HEK293 (cell line): ENCODE results near the gene NMRK2.

ENCODE experiments used
- KLF7 ChIP-seq: fragments of 450-650 bp; formaldehyde crosslinking; IDR thresholded peaks from 2 replicates; pipeline ENCODE4 v1.5.1; 2016; ENCODE audit warnings: missing biosample characterization, missing genetic modification characterization, borderline replicate concordance
- KLF8 ChIP-seq: fragments of 450-650 bp; formaldehyde crosslinking; IDR thresholded peaks from 2 replicates; pipeline ENCODE4 v1.5.1; 2016; ENCODE audit warnings: missing biosample characterization, missing genetic modification characterization
- KLF9 ChIP-seq: fragments of 450-650 bp; formaldehyde crosslinking; IDR thresholded peaks from 2 replicates; pipeline ENCODE4 v1.5.1; 2016; ENCODE audit warnings: missing biosample characterization, missing genetic modification characterization, low read depth
- OSR2 ChIP-seq: fragments of 450-650 bp; formaldehyde crosslinking; IDR thresholded peaks from 2 replicates; pipeline ENCODE4 v1.5.1; 2016; ENCODE audit warnings: missing biosample characterization, missing genetic modification characterization
- SP3 ChIP-seq: fragments of 450-650 bp; formaldehyde crosslinking; IDR thresholded peaks from 2 replicates; pipeline ENCODE4 v1.5.1; 2016; ENCODE audit warnings: missing biosample characterization, missing genetic modification characterization
- YY1 ChIP-seq: fragments of 450-650 bp; formaldehyde crosslinking; IDR thresholded peaks from 2 replicates; pipeline ENCODE4 v1.5.1; 2018; ENCODE audit warnings: missing biosample characterization, missing genetic modification characterization
- YY2 ChIP-seq: fragments of 450-650 bp; formaldehyde crosslinking; IDR thresholded peaks from 2 replicates; pipeline ENCODE4 v1.5.1; 2016; ENCODE audit warnings: missing biosample characterization, missing genetic modification characterization
- ZBTB21 ChIP-seq: fragments of 450-650 bp; formaldehyde crosslinking; IDR thresholded peaks from 2 replicates; pipeline ENCODE4 v1.5.1; 2017; ENCODE audit warnings: missing biosample characterization, missing genetic modification characterization
- ZFP37 ChIP-seq: fragments of 450-650 bp; formaldehyde crosslinking; IDR thresholded peaks from 2 replicates; pipeline ENCODE4 v1.5.1; 2016; ENCODE audit warnings: missing biosample characterization, missing genetic modification characterization
- ZNF174 ChIP-seq: fragments of 450-650 bp; formaldehyde crosslinking; IDR thresholded peaks from 2 replicates; pipeline ENCODE4 v1.5.0; 2017; ENCODE audit warnings: missing biosample characterization, mild to moderate bottlenecking, missing genetic modification characterization
- ZNF175 ChIP-seq: fragments of 450-650 bp; formaldehyde crosslinking; IDR thresholded peaks from 2 replicates; pipeline ENCODE4 v1.5.1; 2016; ENCODE audit warnings: missing biosample characterization, missing genetic modification characterization
- ZNF211 ChIP-seq: fragments of 450-650 bp; formaldehyde crosslinking; IDR thresholded peaks from 2 replicates; pipeline ENCODE4 v1.5.1; 2016; ENCODE audit warnings: low read depth, missing biosample characterization, missing genetic modification characterization
- ZNF23 ChIP-seq: fragments of 450-650 bp; formaldehyde crosslinking; IDR thresholded peaks from 2 replicates; pipeline ENCODE4 v1.5.1; 2016; ENCODE audit warnings: missing biosample characterization, missing genetic modification characterization, borderline replicate concordance
- ZNF266 ChIP-seq: fragments of 450-650 bp; formaldehyde crosslinking; IDR thresholded peaks from 2 replicates; pipeline ENCODE4 v1.5.1; 2016; ENCODE audit warnings: missing biosample characterization, missing genetic modification characterization, low read depth
- ZNF335 ChIP-seq: fragments of 450-650 bp; formaldehyde crosslinking; conservative IDR thresholded peaks from 2 replicates; pipeline ENCODE4 v1.5.1; 2016; ENCODE audit warnings: missing biosample characterization, missing genetic modification characterization
- ZNF394 ChIP-seq: fragments of 450-650 bp; formaldehyde crosslinking; IDR thresholded peaks from 2 replicates; pipeline ENCODE4 v1.5.1; 2016; ENCODE audit warnings: missing biosample characterization, missing genetic modification characterization, mild to moderate bottlenecking, moderate library complexity, borderline replicate concordance
- ZNF558 ChIP-seq: fragments of 450-650 bp; formaldehyde crosslinking; IDR thresholded peaks from 2 replicates; pipeline ENCODE4 v1.5.1; 2016; ENCODE audit warnings: missing biosample characterization, missing genetic modification characterization
- ZNF571 ChIP-seq: fragments of 450-650 bp; formaldehyde crosslinking; IDR thresholded peaks from 2 replicates; pipeline ENCODE4 v1.5.0; 2017; ENCODE audit warnings: missing biosample characterization, missing genetic modification characterization
- ZNF654 ChIP-seq: fragments of 450-650 bp; formaldehyde crosslinking; IDR thresholded peaks from 2 replicates; pipeline ENCODE4 v1.5.1; 2016; ENCODE audit warnings: low read depth, missing biosample characterization, missing genetic modification characterization
- ZNF76 ChIP-seq: fragments of 450-650 bp; formaldehyde crosslinking; IDR thresholded peaks from 2 replicates; pipeline ENCODE4; 2016; ENCODE audit warnings: low read depth, missing biosample characterization, missing genetic modification characterization, borderline replicate concordance
- ZNF776 ChIP-seq: fragments of 450-650 bp; formaldehyde crosslinking; IDR thresholded peaks from 2 replicates; pipeline ENCODE4 v1.5.0; 2017; ENCODE audit warnings: missing biosample characterization, missing genetic modification characterization, borderline replicate concordance
- ZNF777 ChIP-seq: fragments of 450-650 bp; formaldehyde crosslinking; IDR thresholded peaks from 2 replicates; pipeline ENCODE4 v1.5.1; 2017; ENCODE audit warnings: missing biosample characterization, missing genetic modification characterization, borderline replicate concordance
- ZNF785 ChIP-seq: fragments of 450-650 bp; formaldehyde crosslinking; IDR thresholded peaks from 2 replicates; pipeline ENCODE4 v1.5.1; 2016; ENCODE audit warnings: missing biosample characterization, missing genetic modification characterization
- ZNF792 ChIP-seq: fragments of 450-650 bp; formaldehyde crosslinking; IDR thresholded peaks from 2 replicates; pipeline ENCODE4 v1.5.1; 2016; ENCODE audit warnings: missing biosample characterization, missing genetic modification characterization
- TF ChIP-seq, protein P1 (sequence below): fragments of 450-650 bp; formaldehyde crosslinking; conservative IDR thresholded peaks from 2 replicates; pipeline ENCODE4 v1.5.1; 2016; ENCODE audit warnings: low read depth, missing biosample characterization, missing genetic modification characterization
- TF ChIP-seq, protein P2 (sequence below): fragments of 450-650 bp; formaldehyde crosslinking; IDR thresholded peaks from 2 replicates; pipeline ENCODE4 v1.5.1; 2016; ENCODE audit warnings: missing biosample characterization, missing genetic modification characterization
- TF ChIP-seq, protein P3 (sequence below): IDR thresholded peaks from 2 replicates; pipeline ENCODE4 v1.6.1; 2011; ENCODE audit warnings: mild to moderate bottlenecking, low read depth, low read length, borderline replicate concordance
- TF ChIP-seq, protein P4 (sequence below): fragments of 450-650 bp; formaldehyde crosslinking; IDR thresholded peaks from 2 replicates; pipeline ENCODE4 v1.5.1; 2016; ENCODE audit warnings: missing biosample characterization, missing genetic modification characterization
- TF ChIP-seq, protein P5 (sequence below): fragments of 450-650 bp; formaldehyde crosslinking; IDR thresholded peaks from 2 replicates; pipeline ENCODE4 v1.5.1; 2016; ENCODE audit warnings: missing biosample characterization, missing genetic modification characterization

NMRK2 gene

DNA sequence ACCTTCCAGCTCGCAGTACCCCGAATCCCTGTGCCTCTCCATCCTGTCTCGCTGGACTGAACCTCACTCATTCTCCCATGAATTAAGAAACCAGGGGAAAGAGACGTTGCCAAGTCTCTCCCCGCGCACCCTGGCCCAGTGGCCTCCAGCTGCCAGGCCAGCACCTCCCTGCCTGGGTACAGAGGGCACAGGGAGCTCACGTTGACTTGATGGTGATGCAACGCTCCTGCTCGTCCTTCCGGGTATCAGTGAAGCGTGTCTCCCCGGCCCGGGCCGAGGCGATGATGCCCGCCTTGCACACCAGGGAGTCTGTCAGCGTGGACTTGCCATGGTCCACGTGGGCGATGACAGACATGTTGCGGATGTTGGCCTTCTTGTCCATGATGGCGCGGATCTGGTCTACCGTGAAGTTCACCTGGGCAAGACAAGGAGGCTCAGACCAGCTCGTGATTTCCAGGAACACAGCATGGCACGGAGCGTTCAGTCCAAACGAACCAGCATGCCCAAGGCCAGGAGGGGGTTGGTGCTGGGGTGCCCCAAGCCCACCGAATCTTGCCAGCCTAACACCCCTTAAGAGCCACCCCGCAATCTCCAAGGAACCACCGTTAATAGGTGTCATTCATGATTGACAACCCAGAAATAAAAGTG lies 51.2 kb downstream of the NMRK2 start (continued):
- TF ChIP-seq ZNF335 (no peak), ZNF266 (tag by site-specific recombination) (no peak), SP3 (tag by site-specific recombination) (no peak), ZNF654 (tag by site-specific recombination) (no peak), ZNF23 (tag by site-specific recombination) (no peak), ZNF776 (tag by site-specific recombination) (no peak), KLF8 (tag by site-specific recombination) (no peak), ZNF211 (no peak), ZNF558 (no peak), ZNF175 (tag by site-specific recombination) (no peak), OSR2 (tag by site-specific recombination) (no peak), ZNF777 (tag by site-specific recombination) (0 out of 2 replicates have a peak, but pooled peaks have one; percentile 11), ZNF394 (tag by site-specific recombination) (no peak), ZNF571 (tag by site-specific recombination) (no peak), ZFP37 (tag by site-specific recombination) (no peak), ZNF174 (tag by site-specific recombination) (no peak), ZNF792 (no peak), KLF9 (tag by site-specific recombination) (no peak), ZBTB21 (no peak), ZNF76 (tag by site-specific recombination) (no peak), YY1 (tag by site-specific recombination) (peak; percentile 55; the same call in 1 of the 2 replicates), ZNF785 (tag by site-specific recombination) (no peak), KLF7 (no peak), YY2 (tag by site-specific recombination) (peak; percentile 46; the same call in 1 of the 2 replicates)
- TF ChIP-seq, protein P1, sequence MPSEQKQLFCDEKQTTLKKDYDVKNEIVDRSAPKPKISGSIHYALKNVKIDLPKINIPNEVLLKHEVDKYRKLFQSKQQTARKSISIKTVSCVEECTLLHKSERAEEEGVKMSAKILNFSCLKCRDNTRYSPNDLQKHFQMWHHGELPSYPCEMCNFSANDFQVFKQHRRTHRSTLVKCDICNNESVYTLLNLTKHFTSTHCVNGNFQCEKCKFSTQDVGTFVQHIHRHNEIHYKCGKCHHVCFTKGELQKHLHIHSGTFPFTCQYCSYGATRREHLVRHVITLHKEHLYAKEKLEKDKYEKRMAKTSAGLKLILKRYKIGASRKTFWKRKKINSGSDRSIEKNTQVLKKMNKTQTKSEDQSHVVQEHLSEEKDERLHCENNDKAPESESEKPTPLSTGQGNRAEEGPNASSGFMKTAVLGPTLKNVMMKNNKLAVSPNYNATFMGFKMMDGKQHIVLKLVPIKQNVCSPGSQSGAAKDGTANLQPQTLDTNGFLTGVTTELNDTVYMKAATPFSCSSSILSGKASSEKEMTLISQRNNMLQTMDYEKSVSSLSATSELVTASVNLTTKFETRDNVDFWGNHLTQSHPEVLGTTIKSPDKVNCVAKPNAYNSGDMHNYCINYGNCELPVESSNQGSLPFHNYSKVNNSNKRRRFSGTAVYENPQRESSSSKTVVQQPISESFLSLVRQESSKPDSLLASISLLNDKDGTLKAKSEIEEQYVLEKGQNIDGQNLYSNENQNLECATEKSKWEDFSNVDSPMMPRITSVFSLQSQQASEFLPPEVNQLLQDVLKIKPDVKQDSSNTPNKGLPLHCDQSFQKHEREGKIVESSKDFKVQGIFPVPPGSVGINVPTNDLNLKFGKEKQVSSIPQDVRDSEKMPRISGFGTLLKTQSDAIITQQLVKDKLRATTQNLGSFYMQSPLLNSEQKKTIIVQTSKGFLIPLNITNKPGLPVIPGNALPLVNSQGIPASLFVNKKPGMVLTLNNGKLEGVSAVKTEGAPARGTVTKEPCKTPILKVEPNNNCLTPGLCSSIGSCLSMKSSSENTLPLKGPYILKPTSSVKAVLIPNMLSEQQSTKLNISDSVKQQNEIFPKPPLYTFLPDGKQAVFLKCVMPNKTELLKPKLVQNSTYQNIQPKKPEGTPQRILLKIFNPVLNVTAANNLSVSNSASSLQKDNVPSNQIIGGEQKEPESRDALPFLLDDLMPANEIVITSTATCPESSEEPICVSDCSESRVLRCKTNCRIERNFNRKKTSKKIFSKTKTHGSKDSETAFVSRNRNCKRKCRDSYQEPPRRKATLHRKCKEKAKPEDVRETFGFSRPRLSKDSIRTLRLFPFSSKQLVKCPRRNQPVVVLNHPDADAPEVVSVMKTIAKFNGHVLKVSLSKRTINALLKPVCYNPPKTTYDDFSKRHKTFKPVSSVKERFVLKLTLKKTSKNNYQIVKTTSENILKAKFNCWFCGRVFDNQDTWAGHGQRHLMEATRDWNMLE (tag by site-specific recombination) = no peak
- TF ChIP-seq, protein P2, sequence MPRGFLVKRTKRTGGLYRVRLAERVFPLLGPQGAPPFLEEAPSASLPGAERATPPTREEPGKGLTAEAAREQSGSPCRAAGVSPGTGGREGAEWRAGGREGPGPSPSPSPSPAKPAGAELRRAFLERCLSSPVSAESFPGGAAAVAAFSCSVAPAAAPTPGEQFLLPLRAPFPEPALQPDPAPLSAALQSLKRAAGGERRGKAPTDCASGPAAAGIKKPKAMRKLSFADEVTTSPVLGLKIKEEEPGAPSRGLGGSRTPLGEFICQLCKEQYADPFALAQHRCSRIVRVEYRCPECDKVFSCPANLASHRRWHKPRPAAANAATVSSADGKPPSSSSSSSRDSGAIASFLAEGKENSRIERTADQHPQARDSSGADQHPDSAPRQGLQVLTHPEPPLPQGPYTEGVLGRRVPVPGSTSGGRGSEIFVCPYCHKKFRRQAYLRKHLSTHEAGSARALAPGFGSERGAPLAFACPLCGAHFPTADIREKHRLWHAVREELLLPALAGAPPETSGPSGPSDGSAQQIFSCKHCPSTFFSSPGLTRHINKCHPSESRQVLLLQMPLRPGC (tag by site-specific recombination) = no peak
- TF ChIP-seq, protein P3, sequence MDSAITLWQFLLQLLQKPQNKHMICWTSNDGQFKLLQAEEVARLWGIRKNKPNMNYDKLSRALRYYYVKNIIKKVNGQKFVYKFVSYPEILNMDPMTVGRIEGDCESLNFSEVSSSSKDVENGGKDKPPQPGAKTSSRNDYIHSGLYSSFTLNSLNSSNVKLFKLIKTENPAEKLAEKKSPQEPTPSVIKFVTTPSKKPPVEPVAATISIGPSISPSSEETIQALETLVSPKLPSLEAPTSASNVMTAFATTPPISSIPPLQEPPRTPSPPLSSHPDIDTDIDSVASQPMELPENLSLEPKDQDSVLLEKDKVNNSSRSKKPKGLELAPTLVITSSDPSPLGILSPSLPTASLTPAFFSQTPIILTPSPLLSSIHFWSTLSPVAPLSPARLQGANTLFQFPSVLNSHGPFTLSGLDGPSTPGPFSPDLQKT = no peak
- TF ChIP-seq, protein P4, sequence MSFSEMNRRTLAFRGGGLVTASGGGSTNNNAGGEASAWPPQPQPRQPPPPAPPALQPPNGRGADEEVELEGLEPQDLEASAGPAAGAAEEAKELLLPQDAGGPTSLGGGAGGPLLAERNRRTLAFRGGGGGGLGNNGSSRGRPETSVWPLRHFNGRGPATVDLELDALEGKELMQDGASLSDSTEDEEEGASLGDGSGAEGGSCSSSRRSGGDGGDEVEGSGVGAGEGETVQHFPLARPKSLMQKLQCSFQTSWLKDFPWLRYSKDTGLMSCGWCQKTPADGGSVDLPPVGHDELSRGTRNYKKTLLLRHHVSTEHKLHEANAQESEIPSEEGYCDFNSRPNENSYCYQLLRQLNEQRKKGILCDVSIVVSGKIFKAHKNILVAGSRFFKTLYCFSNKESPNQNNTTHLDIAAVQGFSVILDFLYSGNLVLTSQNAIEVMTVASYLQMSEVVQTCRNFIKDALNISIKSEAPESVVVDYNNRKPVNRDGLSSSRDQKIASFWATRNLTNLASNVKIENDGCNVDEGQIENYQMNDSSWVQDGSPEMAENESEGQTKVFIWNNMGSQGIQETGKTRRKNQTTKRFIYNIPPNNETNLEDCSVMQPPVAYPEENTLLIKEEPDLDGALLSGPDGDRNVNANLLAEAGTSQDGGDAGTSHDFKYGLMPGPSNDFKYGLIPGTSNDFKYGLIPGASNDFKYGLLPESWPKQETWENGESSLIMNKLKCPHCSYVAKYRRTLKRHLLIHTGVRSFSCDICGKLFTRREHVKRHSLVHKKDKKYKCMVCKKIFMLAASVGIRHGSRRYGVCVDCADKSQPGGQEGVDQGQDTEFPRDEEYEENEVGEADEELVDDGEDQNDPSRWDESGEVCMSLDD (tag by site-specific recombination) = 0 out of 2 replicates have a peak, but pooled peaks have one; percentile 26
- TF ChIP-seq, protein P5, sequence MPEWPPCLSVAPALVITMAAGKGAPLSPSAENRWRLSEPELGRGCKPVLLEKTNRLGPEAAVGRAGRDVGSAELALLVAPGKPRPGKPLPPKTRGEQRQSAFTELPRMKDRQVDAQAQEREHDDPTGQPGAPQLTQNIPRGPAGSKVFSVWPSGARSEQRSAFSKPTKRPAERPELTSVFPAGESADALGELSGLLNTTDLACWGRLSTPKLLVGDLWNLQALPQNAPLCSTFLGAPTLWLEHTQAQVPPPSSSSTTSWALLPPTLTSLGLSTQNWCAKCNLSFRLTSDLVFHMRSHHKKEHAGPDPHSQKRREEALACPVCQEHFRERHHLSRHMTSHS (tag by site-specific recombination) = no peak
